Measurements from ENCODE around the gene SLC25A43.
A peak's percentile ranks its signal among the peaks of the same experiment; 100 is the strongest.
"Not testable (repeated sequence)": the region's sequence is repeated elsewhere in the genome, so short reads cannot be mapped to it uniquely, and the experiment has no call there.

The SLC25A43 gene

DNA sequence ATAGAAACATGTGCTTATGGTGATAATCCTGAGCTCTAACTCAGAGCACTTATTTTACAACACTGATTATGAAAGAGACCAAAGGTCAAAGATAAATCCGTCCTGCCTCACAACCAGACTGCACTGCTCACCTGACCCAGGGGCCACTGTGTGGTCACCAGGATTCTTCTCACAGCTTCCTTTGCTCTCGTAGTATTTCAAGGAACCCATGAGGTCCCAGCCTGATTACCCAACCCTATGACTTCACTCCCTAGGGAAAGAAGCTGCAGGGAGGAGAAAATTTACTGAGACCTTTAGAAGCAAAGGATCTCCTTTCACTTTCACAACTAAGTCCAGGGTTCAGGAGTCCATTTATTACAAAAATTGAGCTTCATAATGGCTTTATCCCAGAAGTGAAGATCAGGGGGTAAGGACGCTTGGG is 78.7 kb downstream of the SLC25A43 start:
- no peak for FAIRE-seq
- TF ChIP-seq TAF1 (IDR thresholded peaks at IDR 0.05; ENCODE audit: low read depth, low read length) = no peak
- TF ChIP-seq POU2F2 (IDR thresholded peaks at IDR 0.05; ENCODE audit: low read depth, low read length) = no peak
- TF ChIP-seq POLR2AphosphoS5 (IDR thresholded peaks at IDR 0.05; ENCODE audit: low read depth, low read length) = no peak
- no peak for TF ChIP-seq SPI1 (IDR thresholded peaks at IDR 0.05; ENCODE audit: low read depth, low read length)
- DNase-seq (ENCODE audit: insufficient read length, low spot score) = no peak

GRCh38 chrX:119478504-119478903 is 79.4 kb downstream of the SLC25A43 start:
- DNase-seq (ENCODE audit: insufficient read length, low spot score) = no peak
- TF ChIP-seq SPI1 (IDR thresholded peaks at IDR 0.05; ENCODE audit: low read depth, low read length) (no peak), POLR2A (IDR thresholded peaks at IDR 0.05; ENCODE audit: low read depth, low read length) (no peak), POLR2AphosphoS5 (IDR thresholded peaks at IDR 0.05; ENCODE audit: low read depth, low read length) (no peak), PAX5 (IDR thresholded peaks at IDR 0.05; ENCODE audit: insufficient read depth, low read length, severe bottlenecking) (no peak), POU2F2 (IDR thresholded peaks at IDR 0.05; ENCODE audit: low read depth, low read length) (no peak), TAF1 (IDR thresholded peaks at IDR 0.05; ENCODE audit: low read depth, low read length) (no peak)
- FAIRE-seq = no peak

- no peak for TF ChIP-seq TAF1 (IDR thresholded peaks at IDR 0.05; ENCODE audit: low read depth, low read length)
- no peak for TF ChIP-seq PAX5 (IDR thresholded peaks at IDR 0.05; ENCODE audit: insufficient read depth, low read length, severe bottlenecking)
- no peak for TF ChIP-seq SPI1 (IDR thresholded peaks at IDR 0.05; ENCODE audit: low read depth, low read length)
- TF ChIP-seq POLR2AphosphoS5 (IDR thresholded peaks at IDR 0.05; ENCODE audit: low read depth, low read length) = no peak
- no peak for TF ChIP-seq POLR2A (IDR thresholded peaks at IDR 0.05; ENCODE audit: low read depth, low read length)
- TF ChIP-seq POU2F2 (IDR thresholded peaks at IDR 0.05; ENCODE audit: low read depth, low read length) = no peak
- FAIRE-seq = no peak
- no peak for DNase-seq (ENCODE audit: insufficient read length, low spot score)
Measured at GRCh38 chrX:119479845-119480244, 80.7 kb downstream of the SLC25A43 start.

GRCh38 chrX:119481323-119481801 is 82.2 kb downstream of the SLC25A43 start:
- TF ChIP-seq SPI1 (IDR thresholded peaks at IDR 0.05; ENCODE audit: low read depth, low read length) = no peak
- TF ChIP-seq POLR2AphosphoS5 (IDR thresholded peaks at IDR 0.05; ENCODE audit: low read depth, low read length) = no peak
- DNase-seq (ENCODE audit: insufficient read length, low spot score) (no peak), FAIRE-seq (peak; percentile 63)

DNA sequence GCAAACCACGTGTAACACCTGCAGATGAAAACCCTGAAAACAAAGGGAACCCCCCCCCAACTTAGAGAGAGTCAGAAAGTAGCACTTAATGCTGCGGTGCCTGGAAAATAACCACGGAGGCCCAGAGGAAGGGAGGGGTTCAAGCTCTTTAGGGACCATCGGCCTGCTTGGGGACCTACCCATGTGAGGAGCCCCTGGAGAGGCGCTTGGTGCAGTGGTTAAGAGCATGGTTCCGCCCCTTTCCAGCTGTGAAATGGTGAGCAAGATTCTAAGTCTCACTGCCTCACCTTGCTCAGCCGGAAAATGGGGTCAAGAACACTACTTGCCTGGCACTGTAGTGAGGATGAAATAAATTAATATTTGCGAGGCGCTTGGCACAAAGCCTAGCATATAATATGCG is 82.9 kb downstream of the SLC25A43 start:
- TF ChIP-seq POU2F2 (IDR thresholded peaks at IDR 0.05; ENCODE audit: low read depth, low read length) (no peak), TAF1 (IDR thresholded peaks at IDR 0.05; ENCODE audit: low read depth, low read length) (no peak), SPI1 (IDR thresholded peaks at IDR 0.05; ENCODE audit: low read depth, low read length) (no peak), POLR2AphosphoS5 (IDR thresholded peaks at IDR 0.05; ENCODE audit: low read depth, low read length) (no peak), PAX5 (IDR thresholded peaks at IDR 0.05; ENCODE audit: insufficient read depth, low read length, severe bottlenecking) (no peak), POLR2A (IDR thresholded peaks at IDR 0.05; ENCODE audit: low read depth, low read length) (no peak)
- no peak for DNase-seq (ENCODE audit: insufficient read length, low spot score)
- no peak for FAIRE-seq

GRCh38 chrX:119482481-119483480 is 83.6 kb downstream of the SLC25A43 start:
- TF ChIP-seq PAX5 (IDR thresholded peaks at IDR 0.05; ENCODE audit: insufficient read depth, low read length, severe bottlenecking) (no peak), POLR2AphosphoS5 (IDR thresholded peaks at IDR 0.05; ENCODE audit: low read depth, low read length) (no peak), POLR2A (IDR thresholded peaks at IDR 0.05; ENCODE audit: low read depth, low read length) (no peak), TAF1 (IDR thresholded peaks at IDR 0.05; ENCODE audit: low read depth, low read length) (no peak), SPI1 (IDR thresholded peaks at IDR 0.05; ENCODE audit: low read depth, low read length) (no peak), POU2F2 (IDR thresholded peaks at IDR 0.05; ENCODE audit: low read depth, low read length) (no peak)
- DNase-seq (ENCODE audit: insufficient read length, low spot score) (peak; percentile 47), FAIRE-seq (peak; percentile 88)

- TF ChIP-seq POLR2AphosphoS5 (IDR thresholded peaks at IDR 0.05; ENCODE audit: low read depth, low read length) (no peak), PAX5 (IDR thresholded peaks at IDR 0.05; ENCODE audit: insufficient read depth, low read length, severe bottlenecking) (no peak), SPI1 (IDR thresholded peaks at IDR 0.05; ENCODE audit: low read depth, low read length) (no peak), TAF1 (IDR thresholded peaks at IDR 0.05; ENCODE audit: low read depth, low read length) (no peak), POU2F2 (IDR thresholded peaks at IDR 0.05; ENCODE audit: low read depth, low read length) (no peak), POLR2A (IDR thresholded peaks at IDR 0.05; ENCODE audit: low read depth, low read length) (no peak)
- FAIRE-seq = no peak
- no peak for DNase-seq (ENCODE audit: insufficient read length, low spot score)
Measured at GRCh38 chrX:119486745-119487144, 87.6 kb downstream of the SLC25A43 start.

GRCh38 chrX:119487766-119488165 is 88.6 kb downstream of the SLC25A43 start:
- not testable (repeated sequence) for FAIRE-seq; DNase-seq (ENCODE audit: insufficient read length, low spot score)

GRCh38 chrX:119488749-119489148 is 89.6 kb downstream of the SLC25A43 start:
- DNase-seq (ENCODE audit: insufficient read length, low spot score) = no peak
- FAIRE-seq = no peak

More at GRCh38 chrX:119488749-119489148, 89.6 kb downstream of the SLC25A43 start:
- TF ChIP-seq POLR2AphosphoS5 (IDR thresholded peaks at IDR 0.05; ENCODE audit: low read depth, low read length) (no peak), PAX5 (IDR thresholded peaks at IDR 0.05; ENCODE audit: insufficient read depth, low read length, severe bottlenecking) (no peak), POLR2A (IDR thresholded peaks at IDR 0.05; ENCODE audit: low read depth, low read length) (no peak), SPI1 (IDR thresholded peaks at IDR 0.05; ENCODE audit: low read depth, low read length) (no peak), POU2F2 (IDR thresholded peaks at IDR 0.05; ENCODE audit: low read depth, low read length) (no peak), TAF1 (IDR thresholded peaks at IDR 0.05; ENCODE audit: low read depth, low read length) (no peak)
